GM21526 (cell line): ENCODE results near the gene OLFML1.

Experiments
- ATAC-seq: cut with Tn5 transposase; IDR thresholded peaks from one replicate; pipeline ENCODE4 v1.9.1; 2021; ENCODE audit warnings: moderate library complexity; ENCODE audit not compliant: unreplicated experiment, low FRiP score

OLFML1 gene

GRCh38 chr11:7530013-7530640, 44.8 kb downstream of the OLFML1 start:
- ATAC-seq: no peak

DNA sequence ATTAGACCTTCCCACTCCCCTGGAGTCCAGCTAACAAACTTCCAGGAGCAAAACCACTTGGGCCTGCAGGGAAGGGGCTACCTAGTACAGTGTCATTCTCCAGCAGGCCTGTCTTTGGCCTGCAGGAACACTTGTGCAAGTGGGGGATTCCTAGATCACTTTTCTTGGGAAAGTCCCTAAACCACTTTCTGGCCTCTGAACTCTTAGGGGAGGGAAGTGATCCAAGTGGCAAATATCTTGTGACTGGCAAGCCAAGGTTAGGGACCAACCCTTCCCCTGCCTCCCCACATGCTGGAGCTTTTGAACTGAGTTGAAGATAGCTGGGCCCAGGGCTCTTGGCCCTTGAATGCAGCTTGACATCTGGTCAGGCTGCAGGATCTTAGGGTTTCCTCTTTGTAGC, 45.7 kb downstream of the OLFML1 start:
- ATAC-seq: no peak

DNA sequence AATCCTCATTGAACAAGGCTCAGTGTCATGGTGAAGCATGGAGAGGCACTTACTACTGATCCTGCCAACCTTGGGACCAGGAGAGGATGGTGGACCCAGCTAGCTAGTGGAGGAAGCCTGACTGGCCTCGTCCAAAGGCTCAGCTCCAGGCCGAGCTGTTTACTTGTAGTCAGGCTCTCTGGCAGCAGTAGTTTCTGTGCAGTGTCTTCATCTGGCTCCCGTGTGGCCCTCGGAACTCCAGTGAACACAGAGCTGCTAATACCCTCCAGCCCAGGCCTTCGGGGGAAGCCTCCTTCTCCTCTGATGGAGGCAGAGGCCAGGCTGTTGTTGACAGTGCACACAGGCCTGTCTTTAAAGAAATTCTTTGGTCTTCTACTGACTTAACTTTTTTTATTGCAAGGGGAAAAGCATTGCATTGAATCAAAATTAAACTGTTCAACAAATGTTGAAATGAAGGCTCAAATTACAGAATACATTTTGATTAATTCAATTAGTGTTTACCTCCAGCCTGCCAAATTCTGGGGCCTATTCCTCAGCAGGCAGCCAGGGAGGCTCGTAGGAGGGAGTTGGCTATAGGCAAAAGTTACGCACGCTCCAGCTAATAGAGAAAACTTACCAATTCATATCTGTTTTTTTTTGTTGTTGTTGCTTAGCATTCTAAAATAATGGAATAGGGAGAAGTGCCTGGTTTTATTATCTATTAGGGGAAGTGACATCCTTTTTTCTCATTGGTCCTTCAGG, 47.3 kb downstream of the OLFML1 start:
- ATAC-seq: no peak

- ATAC-seq: peak; percentile 30
These were observed 48.1 kb downstream of the OLFML1 start for GRCh38 chr11:7533199-7534041.

- peak; percentile 54 for ATAC-seq
These were observed 48.7 kb downstream of the OLFML1 start for GRCh38 chr11:7534042-7534378.

GRCh38 chr11:7536100-7536499, 50.8 kb downstream of the OLFML1 start:
- no peak for ATAC-seq

DNA sequence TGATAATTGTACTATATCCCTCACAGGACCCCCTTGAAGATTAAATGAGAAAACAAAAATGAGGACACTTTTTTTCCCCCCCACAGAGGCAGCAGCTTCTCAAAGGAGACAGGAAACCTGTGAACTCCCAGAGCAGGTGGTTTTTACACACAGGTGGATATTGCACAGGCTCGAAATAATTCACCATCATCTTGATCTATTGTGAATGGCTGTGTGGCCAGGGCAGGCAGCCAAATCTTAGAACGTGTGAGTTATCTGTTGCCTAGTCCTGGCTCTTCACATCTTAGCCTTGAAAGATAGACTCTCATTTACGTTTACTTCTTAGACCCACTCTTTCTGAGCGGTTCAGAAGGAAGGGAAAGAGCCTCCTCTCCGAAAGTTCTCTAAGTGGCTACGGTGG, 52.0 kb downstream of the OLFML1 start:
- no peak for ATAC-seq

- no peak for ATAC-seq
These were observed 52.7 kb downstream of the OLFML1 start for GRCh38 chr11:7538031-7538430.

DNA sequence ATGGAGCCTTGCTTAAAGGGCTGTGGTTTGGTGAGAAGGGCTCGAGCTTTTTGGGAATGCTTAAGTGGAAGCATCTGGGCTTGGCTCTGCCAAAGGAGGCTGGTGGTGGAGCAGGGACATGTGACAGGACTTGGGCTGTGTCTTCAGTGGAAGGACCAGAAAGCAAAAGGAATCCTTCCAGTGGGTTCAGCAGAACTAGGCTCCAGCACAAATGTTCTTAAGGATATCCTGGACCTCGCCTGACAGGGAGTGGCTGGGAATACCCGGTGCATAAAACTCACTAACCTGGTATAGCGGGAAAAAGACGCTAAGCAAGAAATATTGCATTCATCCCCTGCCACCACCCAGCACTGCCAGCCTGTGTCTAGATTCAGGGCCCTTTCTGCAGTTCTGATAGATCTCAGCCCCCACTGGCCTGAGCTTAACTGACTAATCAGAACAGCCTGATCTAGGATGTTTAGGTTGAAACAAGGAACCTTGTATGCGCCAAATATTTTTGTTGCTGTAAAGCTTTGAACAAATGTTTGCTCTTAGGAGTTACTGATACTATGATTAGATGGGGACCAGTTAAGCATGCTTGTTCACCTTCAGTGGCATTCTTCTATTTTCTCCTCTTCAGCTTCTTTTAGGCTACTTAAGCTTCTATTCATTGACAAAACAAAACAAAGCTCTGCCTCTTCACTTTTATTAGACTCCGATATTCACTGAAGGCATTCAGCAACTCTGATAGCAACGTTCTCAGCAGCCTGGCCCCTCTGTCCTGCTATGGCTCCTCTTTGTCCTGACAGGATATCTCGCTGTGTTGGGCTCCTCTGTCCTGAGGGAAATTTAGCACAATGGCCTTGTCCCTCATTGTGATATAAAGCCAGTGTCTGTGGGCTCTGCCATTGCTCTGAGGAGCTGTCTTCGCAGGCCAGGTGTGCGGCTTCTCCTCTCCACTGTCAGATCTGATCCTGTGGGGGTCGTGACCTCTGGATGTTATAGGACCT, 53.5 kb downstream of the OLFML1 start:
- no peak for ATAC-seq

- ATAC-seq: no peak
These were observed 55.7 kb downstream of the OLFML1 start for GRCh38 chr11:7540830-7541555.

DNA sequence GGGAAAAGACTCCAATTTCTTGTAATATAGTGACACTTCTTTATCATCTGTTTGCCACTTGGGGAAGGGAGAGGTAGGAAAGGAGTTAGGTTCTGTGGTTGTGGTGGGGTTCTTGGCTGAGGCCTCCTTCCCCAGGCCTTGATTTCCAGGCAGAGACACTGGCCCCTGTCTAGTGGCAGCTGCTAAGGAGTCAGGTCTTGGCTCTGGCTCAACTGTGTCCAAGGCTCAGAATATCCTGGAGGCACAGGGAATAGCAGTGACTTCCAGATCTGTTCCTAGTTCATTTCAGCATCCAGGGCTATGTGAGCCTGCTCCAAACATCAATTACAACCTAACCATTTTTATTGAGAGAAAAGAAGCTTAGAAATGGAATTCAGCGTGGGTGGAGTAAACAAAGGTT, 58.0 kb downstream of the OLFML1 start:
- ATAC-seq: no peak

- ATAC-seq: no peak
These were observed 58.7 kb downstream of the OLFML1 start for GRCh38 chr11:7544021-7544420.

DNA sequence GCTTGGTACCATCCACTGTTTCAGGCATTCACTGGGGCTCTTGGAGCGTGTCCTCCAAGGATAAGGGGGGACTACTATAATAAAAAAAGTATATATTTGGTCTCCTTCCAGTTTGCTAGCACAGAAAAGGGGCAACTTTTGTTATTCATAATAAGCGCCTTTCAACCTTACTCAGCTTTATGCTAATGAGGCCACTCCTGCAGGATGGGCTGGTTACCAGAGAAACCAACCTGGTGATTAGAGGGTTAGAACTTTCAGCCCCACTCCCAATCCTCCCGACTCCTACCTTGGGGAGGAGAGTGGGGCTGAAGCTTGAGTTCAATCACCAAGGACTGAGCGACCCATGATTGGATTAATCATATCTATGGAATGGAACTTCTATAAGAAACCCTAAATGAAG, 60.3 kb downstream of the OLFML1 start:
- no peak for ATAC-seq

GRCh38 chr11:7546324-7546791, 61.1 kb downstream of the OLFML1 start:
- no peak for ATAC-seq

DNA sequence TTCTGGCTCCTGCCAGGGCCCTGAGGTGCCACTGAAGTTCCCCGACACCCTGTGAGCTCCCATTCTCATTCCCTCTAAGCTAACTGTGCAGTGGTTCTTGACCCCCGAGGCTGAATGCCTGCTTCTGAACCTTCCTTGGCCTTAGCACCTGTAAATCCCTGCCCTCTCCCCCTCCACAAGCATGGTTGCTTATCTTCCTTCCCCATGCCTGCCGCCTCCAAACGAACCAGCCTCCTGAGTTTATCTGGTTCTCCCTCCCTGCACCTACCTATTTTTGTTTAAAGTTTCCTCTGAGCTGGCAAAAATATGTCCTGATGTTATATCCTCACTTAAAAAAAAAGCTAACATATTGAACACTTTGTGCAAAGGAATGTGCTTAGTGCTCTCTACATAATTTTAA, 62.4 kb downstream of the OLFML1 start:
- ATAC-seq: no peak

DNA sequence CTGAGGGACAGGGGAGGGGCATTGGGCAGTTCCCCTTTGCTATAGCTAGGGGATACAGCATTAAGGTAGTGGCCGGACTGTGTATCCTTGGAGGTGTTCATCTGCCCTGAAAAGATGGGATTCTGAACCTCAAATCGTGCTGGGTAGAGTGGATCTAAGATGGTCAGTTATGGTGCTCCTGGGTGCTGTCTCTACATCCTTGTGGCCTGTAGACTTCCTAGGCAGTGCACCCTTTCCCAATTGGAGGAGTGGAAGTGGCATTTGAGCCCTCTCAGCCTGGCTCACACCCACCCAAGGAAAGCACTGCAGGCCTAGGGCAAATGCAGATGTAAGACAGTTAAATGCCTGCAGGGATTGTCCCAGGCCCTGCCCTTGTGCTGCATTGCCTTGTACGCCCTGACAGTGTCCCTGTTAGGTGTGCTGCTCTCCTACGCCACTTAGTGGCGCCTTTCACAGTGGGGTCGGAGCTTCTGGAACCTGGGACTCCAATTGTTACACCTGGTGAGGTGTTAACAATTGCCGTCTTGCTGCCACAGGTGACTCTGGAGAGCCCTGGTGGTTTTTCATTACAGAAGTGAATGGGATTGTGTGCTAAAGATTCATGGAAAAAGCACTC, 63.5 kb downstream of the OLFML1 start:
- peak; percentile 88 for ATAC-seq

- ATAC-seq: no peak
These were observed 64.4 kb downstream of the OLFML1 start for GRCh38 chr11:7549681-7550080.

- ATAC-seq: no peak
These were observed 66.3 kb downstream of the OLFML1 start for GRCh38 chr11:7551571-7551970.

GRCh38 chr11:7552666-7553065, 67.4 kb downstream of the OLFML1 start:
- ATAC-seq: no peak
